ENCODE results near the gene ADARB2.

GRCh38 chr10:1171586-1171985, 565.7 kb downstream of the ADARB2 start:
- TF ChIP-seq CTCF (IDR thresholded peaks at IDR 0.05) = no peak
- TF ChIP-seq EP300 (IDR thresholded peaks at IDR 0.05) = no peak

Measured in suprapubic skin (tissue), 3 donors.